Activated CD4-positive, alpha-beta T cell treated with anti-CD3 and anti-CD28 coated beads for 24 hours (primary cell): Measurements from ENCODE around the gene ZNF229.
"Not testable (repeated sequence)": the region's sequence is repeated elsewhere in the genome, so short reads cannot be mapped to it uniquely, and the experiment has no call there.

Experiments
- DNase-seq, 2 donors: peaks; one replicate each; pipeline ENCODE4 v3.0.0-alpha.2; 2020; ENCODE audit warnings: low read depth in 2 of 2

The ZNF229 gene

GRCh38 chr19:44447916-44448674 is at the start of gene ZNF229:
Gene ZNF229 (minus strand): TSS chr19:44448472. CDS start chr19:44442847, 5,625 bp downstream.
- DNase-seq = peak; percentile 44 to 64

GRCh38 chr19:44496711-44497110 is 48.4 kb upstream of the ZNF229 start:
- no peak for DNase-seq

- no peak for DNase-seq
Measured at GRCh38 chr19:44476559-44477408, 28.5 kb upstream of the ZNF229 start.

GRCh38 chr19:44468730-44469129 is 20.5 kb upstream of the ZNF229 start:
- not testable (repeated sequence) for DNase-seq

GRCh38 chr19:44462600-44463286 is 14.5 kb upstream of the ZNF229 start:
- DNase-seq = not testable (repeated sequence)

- not testable (repeated sequence) for DNase-seq
Measured at GRCh38 chr19:44456016-44456415, 7.7 kb upstream of the ZNF229 start.

- no peak for DNase-seq
Measured at GRCh38 chr19:44455100-44455499, 6.8 kb upstream of the ZNF229 start.

- DNase-seq = no peak
Measured at GRCh38 chr19:44452367-44452766, 4.1 kb upstream of the ZNF229 start.

GRCh38 chr19:44451687-44452086 is 3.4 kb upstream of the ZNF229 start:
- no peak for DNase-seq

GRCh38 chr19:44438441-44438840 is 9.8 kb downstream of the ZNF229 start:
- no peak for DNase-seq

- no peak for DNase-seq
Measured at GRCh38 chr19:44435441-44435840, 12.8 kb downstream of the ZNF229 start.

GRCh38 chr19:44430956-44431355 is 17.3 kb downstream of the ZNF229 start:
- no peak for DNase-seq

- DNase-seq = not testable (repeated sequence)
Measured at GRCh38 chr19:44415553-44415952, 32.7 kb downstream of the ZNF229 start.

- DNase-seq = peak; percentile 35 to 67
Measured at GRCh38 chr19:44401139-44402115, 46.8 kb downstream of the ZNF229 start, which contains the start of gene ZNF285. Gene ZNF285 (minus strand): TSS chr19:44401608. CDS start chr19:44397213, 4,395 bp downstream.

GRCh38 chr19:44389268-44389667 is 59.0 kb downstream of the ZNF229 start:
- DNase-seq = not testable (repeated sequence)
